GM18858 (cell line): ENCODE results near the gene DTNB.
A peak's percentile ranks its signal among the peaks of the same experiment; 100 is the strongest.

Source experiments
- ATAC-seq: cut with Tn5 transposase; IDR thresholded peaks from one replicate; pipeline ENCODE4 v1.9.1; 2021; ENCODE audit not compliant: unreplicated experiment

Gene DTNB

GRCh38 chr2:25512707-25513106, 160.7 kb downstream of the DTNB start:
- ATAC-seq = no peak

- no peak for ATAC-seq
Observed at GRCh38 chr2:25506226-25506625, 167.2 kb downstream of the DTNB start.

GRCh38 chr2:25505622-25506021, 167.8 kb downstream of the DTNB start:
- no peak for ATAC-seq

GRCh38 chr2:25505182-25505581, 168.2 kb downstream of the DTNB start:
- no peak for ATAC-seq

- no peak for ATAC-seq
Observed at GRCh38 chr2:25504266-25504665, 169.1 kb downstream of the DTNB start.

- ATAC-seq = no peak
Observed at GRCh38 chr2:25499157-25499556, 174.2 kb downstream of the DTNB start.

- ATAC-seq = peak; percentile 54
Observed at GRCh38 chr2:25497918-25498407, 175.4 kb downstream of the DTNB start.

GRCh38 chr2:25497229-25497917, 176.0 kb downstream of the DTNB start:
- ATAC-seq = peak; percentile 18

GRCh38 chr2:25494616-25495015, 178.8 kb downstream of the DTNB start:
- no peak for ATAC-seq

- ATAC-seq = no peak
Observed at GRCh38 chr2:25493207-25493606, 180.2 kb downstream of the DTNB start.

GRCh38 chr2:25492726-25493125, 180.7 kb downstream of the DTNB start:
- ATAC-seq = no peak

GRCh38 chr2:25491966-25492532, 181.3 kb downstream of the DTNB start:
- ATAC-seq = no peak

- no peak for ATAC-seq
Observed at GRCh38 chr2:25491003-25491696, 182.2 kb downstream of the DTNB start.

GRCh38 chr2:25490217-25490616, 183.2 kb downstream of the DTNB start:
- no peak for ATAC-seq

GRCh38 chr2:25489631-25490030, 183.7 kb downstream of the DTNB start:
- ATAC-seq = no peak

- ATAC-seq = peak; percentile 86
Observed at GRCh38 chr2:25483607-25484266, 189.6 kb downstream of the DTNB start.

- no peak for ATAC-seq
Observed at GRCh38 chr2:25482341-25482740, 191.0 kb downstream of the DTNB start.

GRCh38 chr2:25481381-25482300, 191.7 kb downstream of the DTNB start:
- ATAC-seq = no peak

GRCh38 chr2:25480561-25480960, 192.8 kb downstream of the DTNB start:
- no peak for ATAC-seq

- no peak for ATAC-seq
Observed at GRCh38 chr2:25479761-25480160, 193.6 kb downstream of the DTNB start.

- no peak for ATAC-seq
Observed at GRCh38 chr2:25478736-25479135, 194.6 kb downstream of the DTNB start.
